HepG2 (cell line): ENCODE measurements around the gene ARHGEF3. TPM values are rescaled to one million over a fixed set of nuclear protein-coding genes. Genes with fewer than 3 reads are reported as not detected.
A peak's percentile ranks its signal among the peaks of the same experiment; 100 is the strongest.

ENCODE experiments used
- ADNP ChIP-seq: sonication (generic); formaldehyde crosslinking; IDR thresholded peaks from 2 replicates; pipeline ENCODE4 v1.4.0; 2020; ENCODE audit warnings: missing genetic modification reagents
- BCL3 ChIP-seq: sonication (generic); formaldehyde crosslinking; IDR thresholded peaks from 2 replicates; pipeline ENCODE4 v1.5.1; 2020; ENCODE audit warnings: mild to moderate bottlenecking, missing genetic modification reagents, moderate library complexity
- BRCA1 ChIP-seq: sonication (generic); formaldehyde crosslinking; IDR thresholded peaks from 2 replicates; pipeline ENCODE4 v1.4.0; 2020; ENCODE audit warnings: missing genetic modification reagents
- CTCF ChIP-seq: sonication (generic); formaldehyde crosslinking; IDR thresholded peaks from 2 replicates; pipeline ENCODE4 v1.5.0; 2020; ENCODE audit warnings: mild to moderate bottlenecking, missing genetic modification reagents, moderate library complexity
- ELF3 ChIP-seq: IDR thresholded peaks from 2 replicates; pipeline ENCODE4 v1.6.1; 2016; ENCODE audit warnings: missing genetic modification reagents, missing compliant biosample characterization
- FOXJ3 ChIP-seq: sonication (generic); formaldehyde crosslinking; IDR thresholded peaks from 2 replicates; pipeline ENCODE4 v1.4.0; 2020; ENCODE audit warnings: missing genetic modification reagents, mild to moderate bottlenecking, borderline replicate concordance
- FOXK1 ChIP-seq: sonication (generic); formaldehyde crosslinking; IDR thresholded peaks from 2 replicates; pipeline ENCODE4 v1.4.0; 2020; ENCODE audit warnings: low read depth, missing genetic modification reagents, borderline replicate concordance
- FOXO1 ChIP-seq: sonication (generic); formaldehyde crosslinking; IDR thresholded peaks from 2 replicates; pipeline ENCODE4 v1.4.0; 2020; ENCODE audit warnings: missing genetic modification reagents
- HNRNPL ChIP-seq: fragments of 200-400 bp; formaldehyde crosslinking; IDR thresholded peaks from 2 replicates; pipeline ENCODE4 v1.6.1; 2017; ENCODE audit warnings: mild to moderate bottlenecking, low read depth, low read length
- PAWR ChIP-seq: sonication (generic); formaldehyde crosslinking; IDR thresholded peaks from 2 replicates; pipeline ENCODE4 v1.4.0; 2020; ENCODE audit warnings: missing genetic modification reagents, mild to moderate bottlenecking, borderline replicate concordance
- RAD51 ChIP-seq: fragments of 450-650 bp; IDR thresholded peaks from 2 replicates; pipeline ENCODE4 v1.6.1; 2016; ENCODE audit warnings: borderline replicate concordance
- RBM22 ChIP-seq: fragments of 200-400 bp; formaldehyde crosslinking; optimal IDR thresholded peaks from 2 replicates; pipeline ENCODE3; 2017; ENCODE audit warnings: mild to moderate bottlenecking, low read length, moderate library complexity
- SP4 ChIP-seq: sonication (generic); formaldehyde crosslinking; IDR thresholded peaks from 2 replicates; pipeline ENCODE4 v1.8.1; 2023; ENCODE audit warnings: mild to moderate bottlenecking, missing genetic modification reagents
- STAG1 ChIP-seq: sonication (generic); formaldehyde crosslinking; IDR thresholded peaks from 2 replicates; pipeline ENCODE4 v1.4.0; 2020; ENCODE audit warnings: missing genetic modification reagents
- TARDBP ChIP-seq: sonication (generic); formaldehyde crosslinking; IDR thresholded peaks from 2 replicates; pipeline ENCODE4 v1.8.0; 2022; ENCODE audit warnings: mild to moderate bottlenecking, missing genetic modification reagents
- THAP8 ChIP-seq: sonication (generic); formaldehyde crosslinking; IDR thresholded peaks from 2 replicates; pipeline ENCODE4 v1.5.1; 2020; ENCODE audit warnings: missing genetic modification reagents, mild to moderate bottlenecking, borderline replicate concordance
- ZBTB14 ChIP-seq: sonication (generic); formaldehyde crosslinking; IDR thresholded peaks from 2 replicates; pipeline ENCODE4 v1.4.0; 2020; ENCODE audit warnings: missing genetic modification reagents
- ZBTB49 ChIP-seq: sonication (generic); formaldehyde crosslinking; IDR thresholded peaks from 2 replicates; pipeline ENCODE4 v1.4.0; 2020; ENCODE audit warnings: missing genetic modification reagents, borderline replicate concordance
- ZKSCAN8 ChIP-seq: IDR thresholded peaks from 2 replicates; pipeline ENCODE4 v1.6.1; 2016; ENCODE audit warnings: borderline replicate concordance, missing genetic modification reagents, missing compliant biosample characterization
- ZNF24 ChIP-seq: fragments of 450-650 bp; IDR thresholded peaks from 2 replicates; pipeline ENCODE4 v1.6.1; 2017; ENCODE audit warnings: antibody characterized with exemption, mild to moderate bottlenecking
- ZNF263 ChIP-seq: sonication (generic); formaldehyde crosslinking; IDR thresholded peaks from 2 replicates; pipeline ENCODE4 v1.4.0; 2020; ENCODE audit warnings: missing genetic modification reagents
- ZNF615 ChIP-seq: sonication (generic); formaldehyde crosslinking; IDR thresholded peaks from 2 replicates; pipeline ENCODE4 v1.5.0; 2020; ENCODE audit warnings: mild to moderate bottlenecking, missing genetic modification reagents, borderline replicate concordance
- ZSCAN29 ChIP-seq: sonication (generic); formaldehyde crosslinking; conservative IDR thresholded peaks from 2 replicates; pipeline ENCODE4 v1.4.0; 2020; ENCODE audit warnings: mild to moderate bottlenecking, missing genetic modification reagents
- polyA plus RNA-seq, 8 experiments: library from polyadenylated mRNA; depleted of rRNA in 3 of 8; stranded (reverse) in 7 of 8; unstranded in 1 of 8; fragments of >200 nt; fragmentation: Illumina TruSeq in 4 of 8; extraction: Trizol in 4 of 8; gene quantifications; 2 replicates each; pipeline versions ENCODE4 v1.2.1 to v1.2.3, GENCODE V29; 2011 to 2016; ENCODE audit warnings: low read depth in 4 of 8, missing spikeins in 1 of 8, mixed read lengths in 1 of 8; ENCODE audit not compliant: insufficient read depth in 1 of 8
- total RNA-seq, 5 experiments: library from RNA; depleted of rRNA; stranded (reverse); fragments of >200 nt; fragmentation: Illumina TruSeq; extraction: Trizol; gene quantifications; 2 replicates each; pipeline ENCODE4 v1.2.3, GENCODE V29; 2016; ENCODE audit warnings: low read depth in 1 of 5

ARHGEF3 gene
- total and polyA plus RNA-seq, 2 of the 13 experiments (the other 11 are each of a cell fraction or from before 2014, with no cell fraction given) = 14.8 to 23.1 TPM

GRCh38 chr3:56818156-56818985 is 16.6 kb upstream of the ARHGEF3 start (continued):
- no peak for TF ChIP-seq THAP8 (CRISPR knock-in tag)
- no peak for TF ChIP-seq ZBTB49 (CRISPR knock-in tag)
- peak; percentile 7; the same call in 1 of the 2 replicates for TF ChIP-seq STAG1 (CRISPR knock-in tag)
- no peak for TF ChIP-seq ADNP
- no peak for TF ChIP-seq CTCF (CRISPR knock-in tag)
- TF ChIP-seq ZKSCAN8 (CRISPR knock-in tag) = peak; percentile 100
- no peak for TF ChIP-seq BRCA1 (CRISPR knock-in tag)
- TF ChIP-seq ZNF615 (CRISPR knock-in tag) = no peak
- no peak for TF ChIP-seq ELF3 (CRISPR knock-in tag)
- no peak for TF ChIP-seq RBM22
- TF ChIP-seq FOXK1 (CRISPR knock-in tag) = no peak
- peak; percentile 64; the same call in 1 of the 2 replicates for TF ChIP-seq TARDBP
- no peak; the same call in 1 of the 2 replicates for TF ChIP-seq ZSCAN29 (CRISPR knock-in tag)
- no peak for TF ChIP-seq SP4 (CRISPR knock-in tag)
- TF ChIP-seq BCL3 = no peak
- TF ChIP-seq PAWR (CRISPR knock-in tag) = no peak
- TF ChIP-seq HNRNPL = no peak
- TF ChIP-seq FOXJ3 (CRISPR knock-in tag) = peak; percentile 34; the same call in 1 of the 2 replicates
- TF ChIP-seq ZBTB14 (CRISPR knock-in tag) = no peak
- no peak for TF ChIP-seq RAD51
- TF ChIP-seq ZNF24 = no peak
- TF ChIP-seq ZNF263 (CRISPR knock-in tag) = peak; percentile 76
- TF ChIP-seq FOXO1 (CRISPR knock-in tag) = peak; percentile 55
